ENCODE data around the gene TAC4.
"Not testable (repeated sequence)": the region's sequence is repeated elsewhere in the genome, so short reads cannot be mapped to it uniquely, and the experiment has no call there.

The TAC4 gene

GRCh38 chr17:49829026-49829425, 18.8 kb downstream of the TAC4 start:
- no peak for DNase-seq (ENCODE audit: low read depth in 1 of 2, low spot score in 1 of 2)
- Histone ChIP-seq H3K4me3 (replicated peaks; ENCODE audit: insufficient read depth, low read length) (no peak overlapping the region), H3K27me3 (ENCODE audit: insufficient read depth, poor library complexity, severe bottlenecking) (no peaks in the 10 kb centered on the region), H3K27ac (replicated peaks) (no peak overlapping the region)
- TF ChIP-seq CTCF (IDR thresholded peaks at IDR 0.05; ENCODE audit: insufficient read depth, low read length) (no peak), GABPA (IDR thresholded peaks at IDR 0.05; ENCODE audit: low read depth) (no peak), REST (IDR thresholded peaks at IDR 0.05; ENCODE audit: insufficient replicate concordance, low read depth) (no peak)

GRCh38 chr17:49828325-49828724, 19.5 kb downstream of the TAC4 start:
- not testable (repeated sequence) for H3K27me3 ChIP-seq (ENCODE audit: insufficient read depth, poor library complexity, severe bottlenecking); H3K27ac ChIP-seq (replicated peaks); H3K4me3 ChIP-seq (replicated peaks; ENCODE audit: insufficient read depth, low read length)
- DNase-seq (ENCODE audit: low read depth in 1 of 2, low spot score in 1 of 2), result peak in 1 of 2 experiments; percentile 28

- H3K4me3 ChIP-seq (replicated peaks; ENCODE audit: insufficient read depth, low read length), result no peak overlapping the region
- DNase-seq (ENCODE audit: low read depth in 1 of 2, low spot score in 1 of 2), result no peak
- TF ChIP-seq CTCF (IDR thresholded peaks at IDR 0.05; ENCODE audit: insufficient read depth, low read length), result no peak
- no peak for TF ChIP-seq SPI1 (IDR thresholded peaks at IDR 0.05; ENCODE audit: borderline replicate concordance, low read depth)
- no peak for TF ChIP-seq POLR2AphosphoS5 (IDR thresholded peaks at IDR 0.05; ENCODE audit: low read depth)
- TF ChIP-seq REST (IDR thresholded peaks at IDR 0.05; ENCODE audit: insufficient replicate concordance, low read depth), result no peak
- no peak for TF ChIP-seq GABPA (IDR thresholded peaks at IDR 0.05; ENCODE audit: low read depth)
- H3K27me3 ChIP-seq (ENCODE audit: insufficient read depth, poor library complexity, severe bottlenecking), result no peaks in the 10 kb centered on the region
- no peak overlapping the region for H3K27ac ChIP-seq (replicated peaks)
Measured at GRCh38 chr17:49825645-49826044, 22.2 kb downstream of the TAC4 start.

- Histone ChIP-seq H3K4me3 (replicated peaks; ENCODE audit: insufficient read depth, low read length) (no peak overlapping the region), H3K27ac (replicated peaks) (no peak overlapping the region), H3K27me3 (ENCODE audit: insufficient read depth, poor library complexity, severe bottlenecking) (no peaks in the 10 kb centered on the region)
- TF ChIP-seq SPI1 (IDR thresholded peaks at IDR 0.05; ENCODE audit: borderline replicate concordance, low read depth), result no peak
- TF ChIP-seq POLR2AphosphoS5 (IDR thresholded peaks at IDR 0.05; ENCODE audit: low read depth), result no peak
- TF ChIP-seq GABPA (IDR thresholded peaks at IDR 0.05; ENCODE audit: low read depth), result no peak
- TF ChIP-seq CTCF (IDR thresholded peaks at IDR 0.05; ENCODE audit: insufficient read depth, low read length), result no peak
- no peak for TF ChIP-seq REST (IDR thresholded peaks at IDR 0.05; ENCODE audit: insufficient replicate concordance, low read depth)
- DNase-seq (ENCODE audit: low read depth in 1 of 2, low spot score in 1 of 2), result no peak
Measured at GRCh38 chr17:49823614-49824013, 24.3 kb downstream of the TAC4 start.

Measured in HL-60 (cell line).